D721Med (cell line): ENCODE data around the gene LPAR2.

Experiments
- DNase-seq: peaks from one replicate; pipeline ENCODE4 v3.0.0; 2011; ENCODE audit warnings: low spot score; ENCODE audit not compliant: insufficient read length
- FAIRE-seq: peaks from 2 replicates; lab custom pipeline; 2011; peaks lifted over from hg19 to GRCh38; lab: Jason Lieb, UNC
- CTCF ChIP-seq: IDR thresholded peaks from 2 replicates; pipeline ENCODE4 v1.5.1; 2012; ENCODE audit warnings: mild to moderate bottlenecking, control low read depth; ENCODE audit not compliant: insufficient read depth; ENCODE audit errors: missing control alignments

Gene LPAR2

DNA sequence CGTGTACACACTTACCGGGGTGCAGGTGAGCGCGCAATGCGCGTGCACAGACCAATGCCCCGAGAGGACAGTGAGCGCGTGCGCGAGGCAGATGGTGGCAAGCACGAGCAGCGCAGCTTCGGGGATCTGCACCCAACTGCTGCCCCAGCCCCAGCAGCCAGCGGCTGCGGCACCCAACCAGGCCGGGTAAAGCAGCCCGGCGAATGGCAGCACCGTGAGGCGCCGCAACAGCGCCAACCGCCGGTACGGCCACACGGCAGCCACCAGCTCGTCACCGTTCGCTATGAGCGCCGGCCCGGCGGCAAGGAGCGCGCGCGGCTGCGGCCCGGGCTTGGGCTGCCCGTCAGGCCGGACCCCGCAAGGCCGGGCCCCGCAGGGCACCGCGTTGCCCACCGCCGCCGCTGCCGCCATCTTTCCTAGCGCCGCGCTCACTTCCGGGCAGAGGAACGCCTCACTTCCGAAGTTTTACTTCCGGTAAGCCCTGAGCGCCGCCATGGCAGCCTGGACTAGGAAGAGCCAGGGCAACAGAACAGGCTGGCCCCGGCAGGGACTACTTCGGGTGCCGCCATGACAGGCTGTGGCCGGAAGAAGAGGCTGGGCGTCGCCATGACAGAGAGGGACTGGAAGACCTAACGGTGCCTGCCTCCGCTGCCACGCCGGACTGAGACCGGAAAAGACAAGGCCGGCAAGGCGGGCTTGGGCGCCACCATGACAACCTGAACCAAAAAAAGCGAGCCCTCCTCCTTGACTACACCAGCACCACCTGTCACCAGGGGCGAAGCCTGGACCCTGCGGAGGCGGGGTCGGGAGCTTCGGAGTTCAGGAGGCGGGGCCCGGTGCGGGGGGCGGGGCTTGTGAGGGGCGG, 35.5 kb upstream of the LPAR2 start, which contains the start of gene ATP13A1:
Gene ATP13A1, minus strand, starts transcription at position 421 of the 865 bp plus-strand sequence. Its CDS starts 10 bp downstream, at position 411.
- FAIRE-seq = no peak
- DNase-seq = peak; percentile 56
- TF ChIP-seq CTCF = no peak

GRCh38 chr19:19662871-19663255, 34.8 kb upstream of the LPAR2 start:
- DNase-seq (no peak), FAIRE-seq (no peak)
- no peak for TF ChIP-seq CTCF

DNA sequence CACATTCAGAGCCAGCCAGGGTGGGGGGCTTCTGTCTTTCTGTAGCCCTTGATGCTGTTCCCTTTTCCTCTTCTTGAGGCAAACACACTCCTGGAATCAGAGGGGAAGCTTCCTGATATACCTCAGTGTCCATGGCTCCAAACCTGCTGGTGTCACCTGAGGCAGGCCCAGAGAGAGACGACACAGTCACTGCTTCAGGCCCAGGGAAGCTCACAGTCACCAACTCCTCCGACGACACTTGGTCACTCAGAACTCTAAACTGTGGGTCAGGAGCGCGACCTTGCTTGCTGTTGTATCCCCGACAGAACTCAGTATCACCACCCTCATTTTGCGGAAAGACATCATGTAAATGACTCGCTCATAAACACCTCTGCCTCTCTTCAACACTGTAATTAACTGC, 34.3 kb upstream of the LPAR2 start:
- no peak for TF ChIP-seq CTCF
- DNase-seq (no peak), FAIRE-seq (no peak)

DNA sequence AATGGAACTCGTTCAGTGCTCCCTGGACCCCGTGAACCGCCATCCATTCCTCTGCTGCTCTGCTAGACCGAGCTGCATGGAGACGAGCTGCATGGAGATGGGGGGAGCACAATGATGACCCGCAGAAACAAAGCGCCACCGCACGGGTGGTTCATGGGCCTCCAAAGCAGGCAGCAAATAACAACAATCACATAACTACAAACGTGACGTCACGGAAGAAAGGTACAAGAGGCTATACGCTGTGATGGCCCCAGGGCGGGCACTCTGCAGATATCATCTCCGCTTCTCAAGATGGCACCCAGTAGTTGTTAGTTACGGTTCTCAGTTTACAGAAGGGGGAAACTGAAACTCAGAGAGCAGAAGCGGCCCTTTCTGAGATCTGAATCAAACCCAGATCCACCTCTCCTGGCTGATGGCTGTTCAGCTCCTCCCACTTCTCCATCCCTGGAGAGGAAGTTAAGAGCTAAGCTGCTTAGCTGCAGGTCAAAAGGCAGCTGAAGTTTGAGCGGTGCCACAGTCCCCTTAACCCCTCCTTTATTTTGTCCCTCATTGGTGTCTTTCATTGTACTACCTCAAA, 33.7 kb upstream of the LPAR2 start:
- peak; percentile 58 for DNase-seq
- no peak for TF ChIP-seq CTCF
- peak; percentile 21 for FAIRE-seq

DNA sequence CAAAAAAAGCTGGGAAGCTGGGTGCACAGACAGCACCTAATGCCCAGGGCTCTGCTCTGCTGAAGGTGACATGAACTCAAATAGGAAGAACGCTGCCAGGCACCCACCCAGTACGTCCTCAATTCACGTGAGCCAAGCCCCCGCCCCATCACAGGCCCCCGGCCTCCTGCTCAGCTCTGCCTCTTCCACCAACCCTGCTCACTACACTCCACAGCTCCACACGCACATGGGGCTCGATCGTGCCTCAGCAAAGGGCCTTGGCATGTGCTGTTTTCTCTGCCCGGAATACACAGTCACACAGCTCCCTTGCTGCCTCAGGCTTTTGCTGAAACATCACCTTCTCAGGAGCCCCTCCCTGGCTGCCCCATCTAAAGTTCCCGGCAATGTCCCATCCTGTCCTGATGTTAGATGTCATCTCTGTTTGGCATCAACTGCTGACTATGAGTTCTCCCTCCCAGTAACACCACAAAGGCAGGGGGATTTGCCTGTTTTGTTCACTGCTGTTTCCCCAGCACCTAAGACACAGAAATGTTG, 33.2 kb upstream of the LPAR2 start:
- DNase-seq = no peak
- no peak for FAIRE-seq
- TF ChIP-seq CTCF = no peak

DNA sequence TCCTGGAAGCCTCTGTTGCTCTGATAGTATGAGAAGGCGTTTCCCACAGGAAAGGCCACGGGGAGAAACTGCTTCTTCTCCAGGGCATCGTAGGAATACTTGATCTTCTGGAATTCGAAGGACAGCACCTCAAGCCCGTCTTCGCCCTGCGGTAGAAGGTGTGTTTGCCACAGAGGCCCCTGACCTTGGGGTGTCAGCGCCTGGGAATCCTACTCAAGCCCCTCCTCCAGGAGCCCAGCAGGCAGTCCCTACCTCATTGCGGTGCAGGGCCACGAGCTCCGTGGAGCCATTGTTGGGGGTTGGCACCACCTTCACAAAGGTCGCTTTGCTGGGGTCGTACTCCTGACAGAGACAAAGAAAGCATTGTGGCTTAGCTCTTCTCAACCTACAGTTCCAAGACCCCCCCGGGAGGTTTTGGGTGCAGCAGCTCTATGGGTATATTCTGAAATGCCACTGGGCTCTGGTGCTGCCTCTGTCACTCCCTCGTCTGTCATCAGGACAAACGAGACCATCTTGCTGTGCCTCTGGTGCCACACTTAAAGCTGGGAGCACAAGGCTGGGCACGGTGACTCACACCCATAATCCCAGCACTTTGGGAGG, 31.7 kb upstream of the LPAR2 start:
- no peak for TF ChIP-seq CTCF
- FAIRE-seq = no peak
- DNase-seq = no peak
